Neural cell (in vitro differentiated cells): ENCODE data around the gene ARID1B. TPM values are rescaled to one million over a fixed set of nuclear protein-coding genes. Genes with fewer than 3 reads are reported as not detected.

Source experiments
- H2AFZ ChIP-seq: fragments of 200-600, 300-800 bp; sonication (generic), shearing (Covaris generic); 2 replicates; pipeline ENCODE4 v1.6.0; 2014; ENCODE audit warnings: low read depth, mild to moderate bottlenecking, antibody characterized with exemption, low read length, moderate library complexity
- H3F3A ChIP-seq: fragments of 200-600 bp; shearing (Covaris generic); 2 replicates; pipeline ENCODE4 v1.6.1; 2016; ENCODE audit warnings: mild to moderate bottlenecking, moderate library complexity, mixed read lengths, antibody characterized with exemption, low read length; ENCODE audit not compliant: insufficient read depth, poor library complexity, severe bottlenecking
- H3K27ac ChIP-seq: fragments of 200-600, 300-800 bp; sonication (generic), shearing (Covaris generic); 2 replicates; pipeline ENCODE4 v1.5.1; 2014; ENCODE audit warnings: mild to moderate bottlenecking, low read length, moderate library complexity
- H3K27me3 ChIP-seq: fragments of 300-800, 200-600 bp; sonication (generic), shearing (Covaris generic); 2 replicates; pipeline ENCODE4 v1.6.0; 2014; ENCODE audit warnings: mild to moderate bottlenecking, low read depth, low read length, moderate library complexity; ENCODE audit not compliant: insufficient read depth
- H3K36me3 ChIP-seq: fragments of 300-800, 200-600 bp; sonication (generic), shearing (Covaris generic); 2 replicates; pipeline ENCODE4 v1.5.1; 2014; ENCODE audit warnings: mild to moderate bottlenecking, antibody characterized with exemption, low read length, moderate library complexity; ENCODE audit not compliant: insufficient read depth
- H3K4me2 ChIP-seq: fragments of 300-800, 200-600 bp; sonication (generic), shearing (Covaris generic); 2 replicates; pipeline ENCODE4 v1.6.0; 2014; ENCODE audit warnings: mild to moderate bottlenecking, low read length
- H3K4me3 ChIP-seq: fragments of 300-800, 200-600 bp; sonication (generic), shearing (Covaris generic); 2 replicates; pipeline ENCODE4 v1.5.1; 2014; ENCODE audit warnings: mild to moderate bottlenecking, low read length, moderate library complexity
- H3K79me2 ChIP-seq: fragments of 200-600 bp; shearing (Covaris generic); replicated peaks from 2 replicates; pipeline ENCODE4 v1.6.0; 2014; ENCODE audit warnings: mild to moderate bottlenecking, low read length, moderate library complexity; ENCODE audit not compliant: insufficient read depth
- H3K9ac ChIP-seq: fragments of 300-800, 200-600 bp; sonication (generic), shearing (Covaris generic); 2 replicates; pipeline ENCODE4 v1.6.1; 2016; ENCODE audit warnings: mild to moderate bottlenecking, low read length, mixed read lengths
- H3K9me2 ChIP-seq: fragments of 200-600 bp; shearing (Covaris generic); 2 replicates; pipeline ENCODE4 v1.6.1; 2016; ENCODE audit warnings: mild to moderate bottlenecking, low read length, mixed read lengths; ENCODE audit not compliant: insufficient read depth
- H3K9me3 ChIP-seq: fragments of 200-600, 300-800 bp; sonication (generic), shearing (Covaris generic); 2 replicates; pipeline ENCODE4 v1.6.1; 2016; ENCODE audit warnings: mild to moderate bottlenecking, mixed run types, low read length, moderate library complexity, mixed read lengths
- H4K20me1 ChIP-seq: fragments of 200-600 bp; shearing (Covaris generic); 2 replicates; pipeline ENCODE4 v1.6.1; 2016; ENCODE audit warnings: mild to moderate bottlenecking, mixed run types; ENCODE audit not compliant: insufficient read depth
- EP300 ChIP-seq: fragments of 450-650 bp; conservative IDR thresholded peaks from 2 replicates; pipeline ENCODE4 v1.6.1; 2014; ENCODE audit warnings: antibody characterized with exemption, mild to moderate bottlenecking, moderate library complexity; ENCODE audit not compliant: poor library complexity, severe bottlenecking
- EZH2 ChIP-seq: fragments of 200-600, 300-800 bp; shearing (Covaris generic), sonication (generic); IDR thresholded peaks from 2 replicates; pipeline ENCODE4 v1.6.1; 2014; ENCODE audit warnings: antibody characterized with exemption, low read length, borderline replicate concordance, mild to moderate bottlenecking; ENCODE audit not compliant: insufficient read depth, poor library complexity, severe bottlenecking
- MXI1 ChIP-seq: fragments of 450-650 bp; conservative IDR thresholded peaks from 2 replicates; pipeline ENCODE4 v1.6.1; 2014; ENCODE audit warnings: antibody characterized with exemption, mild to moderate bottlenecking; ENCODE audit not compliant: poor library complexity, severe bottlenecking
- POLR2AphosphoS5 ChIP-seq: IDR thresholded peaks from 2 replicates; pipeline ENCODE4 v1.6.1; 2012
- RAD21 ChIP-seq: fragments of 450-650 bp; conservative IDR thresholded peaks from 2 replicates; pipeline ENCODE4 v1.6.1; 2014; ENCODE audit warnings: antibody characterized with exemption, mild to moderate bottlenecking, moderate library complexity
- SMC3 ChIP-seq: fragments of 450-650 bp; conservative IDR thresholded peaks from 2 replicates; pipeline ENCODE4 v1.6.1; 2014; ENCODE audit warnings: antibody characterized with exemption, mild to moderate bottlenecking, moderate library complexity; ENCODE audit not compliant: poor library complexity
- TAF1 ChIP-seq: IDR thresholded peaks from 2 replicates; pipeline ENCODE4 v1.6.1; 2012; ENCODE audit warnings: low read depth
- polyA plus RNA-seq: library from polyadenylated mRNA; depleted of rRNA; stranded (reverse); fragments of >200 nt; gene quantifications from 2 replicates; pipeline ENCODE4 v1.2.3, GENCODE V29; 2014
- TF ChIP-seq, protein P1 (sequence below): IDR thresholded peaks from 2 replicates; pipeline ENCODE4 v1.6.1; 2012; ENCODE audit warnings: borderline replicate concordance
- TF ChIP-seq, protein P2 (sequence below): fragments of 450-650 bp; IDR thresholded peaks from 2 replicates; pipeline ENCODE4 v1.5.1; 2014; ENCODE audit warnings: antibody characterized with exemption, mild to moderate bottlenecking, moderate library complexity; ENCODE audit not compliant: poor library complexity, severe bottlenecking

ARID1B gene
- polyA plus RNA-seq, 1 donor from 2014 or later, result 35.0 TPM

DNA sequence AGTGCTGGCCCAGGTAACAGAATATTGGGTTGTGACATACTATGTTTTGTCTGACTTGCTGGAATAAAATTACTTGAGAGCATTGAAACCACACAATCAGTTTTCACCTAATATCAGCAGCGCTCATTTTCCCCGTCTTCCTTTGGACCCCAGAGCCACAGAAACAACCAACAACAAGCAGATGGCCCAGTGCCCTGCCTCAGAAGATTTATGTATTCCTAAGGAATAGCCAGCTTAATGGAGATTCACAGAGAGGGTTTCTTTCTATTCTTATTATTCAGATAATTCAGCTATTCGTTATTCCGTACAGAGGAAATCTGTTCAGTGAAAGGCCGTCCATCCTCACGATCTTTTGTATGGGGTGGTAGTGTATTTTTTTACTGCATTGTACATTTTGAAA, 391.3 kb downstream of the ARID1B start:
- Histone ChIP-seq H3K9me2 (no peaks in the 10 kb centered on the region), H3K4me3 (no peak overlapping the region), H3F3A (no peaks in the 10 kb centered on the region), H3K79me2 (no peaks in the 10 kb centered on the region), H4K20me1 (no peaks in the 10 kb centered on the region), H2AFZ (no peak overlapping the region), H3K27me3 (no peaks in the 10 kb centered on the region), H3K9me3 (no peaks in the 10 kb centered on the region), H3K9ac (peak overlapping the region; percentile 2), H3K27ac (peak overlapping the region; percentile 54), H3K36me3 (peaks cover 7% of the 10 kb centered on the region), H3K4me2 (no peak overlapping the region)
- no peak for TF ChIP-seq TAF1
- TF ChIP-seq RAD21, result no peak
- no peak for TF ChIP-seq SMC3
- TF ChIP-seq, protein P1, sequence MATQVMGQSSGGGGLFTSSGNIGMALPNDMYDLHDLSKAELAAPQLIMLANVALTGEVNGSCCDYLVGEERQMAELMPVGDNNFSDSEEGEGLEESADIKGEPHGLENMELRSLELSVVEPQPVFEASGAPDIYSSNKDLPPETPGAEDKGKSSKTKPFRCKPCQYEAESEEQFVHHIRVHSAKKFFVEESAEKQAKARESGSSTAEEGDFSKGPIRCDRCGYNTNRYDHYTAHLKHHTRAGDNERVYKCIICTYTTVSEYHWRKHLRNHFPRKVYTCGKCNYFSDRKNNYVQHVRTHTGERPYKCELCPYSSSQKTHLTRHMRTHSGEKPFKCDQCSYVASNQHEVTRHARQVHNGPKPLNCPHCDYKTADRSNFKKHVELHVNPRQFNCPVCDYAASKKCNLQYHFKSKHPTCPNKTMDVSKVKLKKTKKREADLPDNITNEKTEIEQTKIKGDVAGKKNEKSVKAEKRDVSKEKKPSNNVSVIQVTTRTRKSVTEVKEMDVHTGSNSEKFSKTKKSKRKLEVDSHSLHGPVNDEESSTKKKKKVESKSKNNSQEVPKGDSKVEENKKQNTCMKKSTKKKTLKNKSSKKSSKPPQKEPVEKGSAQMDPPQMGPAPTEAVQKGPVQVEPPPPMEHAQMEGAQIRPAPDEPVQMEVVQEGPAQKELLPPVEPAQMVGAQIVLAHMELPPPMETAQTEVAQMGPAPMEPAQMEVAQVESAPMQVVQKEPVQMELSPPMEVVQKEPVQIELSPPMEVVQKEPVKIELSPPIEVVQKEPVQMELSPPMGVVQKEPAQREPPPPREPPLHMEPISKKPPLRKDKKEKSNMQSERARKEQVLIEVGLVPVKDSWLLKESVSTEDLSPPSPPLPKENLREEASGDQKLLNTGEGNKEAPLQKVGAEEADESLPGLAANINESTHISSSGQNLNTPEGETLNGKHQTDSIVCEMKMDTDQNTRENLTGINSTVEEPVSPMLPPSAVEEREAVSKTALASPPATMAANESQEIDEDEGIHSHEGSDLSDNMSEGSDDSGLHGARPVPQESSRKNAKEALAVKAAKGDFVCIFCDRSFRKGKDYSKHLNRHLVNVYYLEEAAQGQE, result no peak
- no peak for TF ChIP-seq EP300
- no peak for TF ChIP-seq POLR2AphosphoS5
- no peak for TF ChIP-seq EZH2
- TF ChIP-seq, protein P2, sequence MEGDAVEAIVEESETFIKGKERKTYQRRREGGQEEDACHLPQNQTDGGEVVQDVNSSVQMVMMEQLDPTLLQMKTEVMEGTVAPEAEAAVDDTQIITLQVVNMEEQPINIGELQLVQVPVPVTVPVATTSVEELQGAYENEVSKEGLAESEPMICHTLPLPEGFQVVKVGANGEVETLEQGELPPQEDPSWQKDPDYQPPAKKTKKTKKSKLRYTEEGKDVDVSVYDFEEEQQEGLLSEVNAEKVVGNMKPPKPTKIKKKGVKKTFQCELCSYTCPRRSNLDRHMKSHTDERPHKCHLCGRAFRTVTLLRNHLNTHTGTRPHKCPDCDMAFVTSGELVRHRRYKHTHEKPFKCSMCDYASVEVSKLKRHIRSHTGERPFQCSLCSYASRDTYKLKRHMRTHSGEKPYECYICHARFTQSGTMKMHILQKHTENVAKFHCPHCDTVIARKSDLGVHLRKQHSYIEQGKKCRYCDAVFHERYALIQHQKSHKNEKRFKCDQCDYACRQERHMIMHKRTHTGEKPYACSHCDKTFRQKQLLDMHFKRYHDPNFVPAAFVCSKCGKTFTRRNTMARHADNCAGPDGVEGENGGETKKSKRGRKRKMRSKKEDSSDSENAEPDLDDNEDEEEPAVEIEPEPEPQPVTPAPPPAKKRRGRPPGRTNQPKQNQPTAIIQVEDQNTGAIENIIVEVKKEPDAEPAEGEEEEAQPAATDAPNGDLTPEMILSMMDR, result no peak

DNA sequence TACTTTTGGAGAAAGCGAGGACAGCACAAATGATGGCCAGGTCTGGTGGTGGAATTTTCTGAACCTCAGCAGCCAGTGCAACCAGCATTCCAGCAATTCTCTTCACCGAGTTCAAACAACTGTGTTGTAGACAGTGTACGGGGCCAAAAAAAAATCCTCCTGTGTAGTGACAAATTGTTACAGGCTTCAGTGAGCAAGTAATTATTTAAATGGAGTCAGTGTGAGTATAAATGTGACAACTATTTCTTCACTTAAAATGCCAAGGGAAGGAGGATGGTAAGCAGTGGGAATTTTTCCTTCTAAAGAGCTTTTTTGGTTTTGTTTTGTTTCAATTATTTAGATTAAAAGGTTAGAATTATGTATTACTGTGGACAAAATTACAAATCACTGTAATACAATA, 392.0 kb downstream of the ARID1B start:
- Histone ChIP-seq H3K9me3 (no peaks in the 10 kb centered on the region), H3K4me3 (peak overlapping the region; percentile 34), H3K36me3 (peaks cover 13% of the 10 kb centered on the region), H2AFZ (no peak overlapping the region), H3K27me3 (no peaks in the 10 kb centered on the region), H3F3A (no peaks in the 10 kb centered on the region), H3K27ac (peak overlapping the region; percentile 54), H3K79me2 (no peaks in the 10 kb centered on the region), H3K9me2 (no peaks in the 10 kb centered on the region), H3K9ac (no peak overlapping the region), H4K20me1 (no peaks in the 10 kb centered on the region), H3K4me2 (no peak overlapping the region)
- no peak for TF ChIP-seq MXI1
- peak; percentile 30 for TF ChIP-seq EP300
- TF ChIP-seq EZH2, result no peak
- TF ChIP-seq, protein P2, result no peak
